ENCODE data around the gene ADAMTSL5.

ADAMTSL5 gene

GRCh38 chr19:1475751-1476437, 36.9 kb downstream of the ADAMTSL5 start:
- DNase-seq (ENCODE audit: extremely low read depth, low read depth): no peak
- TF ChIP-seq CTCF (IDR thresholded peaks at IDR 0.05; ENCODE audit: low read depth, low read length): no peak

GRCh38 chr19:1474765-1475351, 38.0 kb downstream of the ADAMTSL5 start:
- TF ChIP-seq CTCF (IDR thresholded peaks at IDR 0.05; ENCODE audit: low read depth, low read length): no peak
- no peak for DNase-seq (ENCODE audit: extremely low read depth, low read depth)

GRCh38 chr19:1474011-1474764, 38.6 kb downstream of the ADAMTSL5 start:
- no peak for DNase-seq (ENCODE audit: extremely low read depth, low read depth)
- no peak for TF ChIP-seq CTCF (IDR thresholded peaks at IDR 0.05; ENCODE audit: low read depth, low read length)

GRCh38 chr19:1473085-1473851, 39.6 kb downstream of the ADAMTSL5 start:
- TF ChIP-seq CTCF (IDR thresholded peaks at IDR 0.05; ENCODE audit: low read depth, low read length): no peak
- DNase-seq (ENCODE audit: extremely low read depth, low read depth): no peak

GRCh38 chr19:1472231-1473084, 40.4 kb downstream of the ADAMTSL5 start:
- TF ChIP-seq CTCF (IDR thresholded peaks at IDR 0.05; ENCODE audit: low read depth, low read length): no peak
- DNase-seq (ENCODE audit: extremely low read depth, low read depth): no peak

- DNase-seq (ENCODE audit: extremely low read depth, low read depth): no peak
These were observed 41.2 kb downstream of the ADAMTSL5 start for GRCh38 chr19:1471515-1472160.

More at GRCh38 chr19:1471515-1472160, 41.2 kb downstream of the ADAMTSL5 start:
- peak; percentile 6 for TF ChIP-seq CTCF (IDR thresholded peaks at IDR 0.05; ENCODE audit: low read depth, low read length)
